PC-3 (cell line): ENCODE data around the gene CFAP46. TPM values are rescaled to one million over a fixed set of nuclear protein-coding genes. Genes with fewer than 3 reads are reported as not detected.

Source experiments
- ATAC-seq: fragments of 200-7000 bp; cut with Tn5 transposase; 2 replicates; pipeline ENCODE4 v1.9.1; 2020; ENCODE audit warnings: mild to moderate bottlenecking, moderate library complexity
- BruUV-seq: library from RNA; stranded (reverse); fragments of 400-500 nt; replicated peaks from 2 replicates; lab custom pipeline; 2021; lab: Mats Ljungman, UMichigan
- CTCF ChIA-PET: fragments of 300-600 bp; sonication (Branson Sonifier 250); formaldehyde crosslinking; loops from one replicate; lab custom pipeline; 2022; ENCODE audit warnings: antibody characterized with exemption; lab: Charles Lee
- POLR2A ChIA-PET: fragments of 300-600 bp; sonication (Branson Sonifier 250); formaldehyde crosslinking; loops from one replicate; lab custom pipeline; 2022; ENCODE audit warnings: antibody characterized with exemption; ENCODE audit not compliant: unreplicated experiment; lab: Charles Lee
- DNase-seq: peaks from one replicate; pipeline ENCODE4 v3.0.0-alpha.2; 2015
- H2AFZ ChIP-seq: fragments of 300-600 bp; sonication (generic); 2 replicates; pipeline ENCODE4 v1.6.0; 2016; ENCODE audit warnings: antibody characterized with exemption, low read length
- H3F3A ChIP-seq: fragments of 300-600 bp; sonication (generic); one replicate; pipeline ENCODE4 v1.6.0; 2017; ENCODE audit warnings: antibody characterized with exemption, low read length, control low read depth, mild to moderate bottlenecking; ENCODE audit not compliant: unreplicated experiment
- H3K27ac ChIP-seq: fragments of 300-600 bp; sonication (generic); 2 replicates; pipeline ENCODE4 v1.5.1; 2016; ENCODE audit warnings: mild to moderate bottlenecking, low read length
- H3K27me3 ChIP-seq: fragments of 300-600 bp; sonication (generic); 2 replicates; pipeline ENCODE4 v1.6.1; 2016; ENCODE audit warnings: low read length, mixed read lengths
- H3K36me3 ChIP-seq: fragments of 300-600 bp; sonication (generic); 2 replicates; pipeline ENCODE4 v1.6.1; 2016; ENCODE audit warnings: low read depth, mixed run types, low read length, mixed read lengths
- H3K4me1 ChIP-seq: fragments of 300-600 bp; sonication (generic); 2 replicates; pipeline ENCODE4 v1.5.1; 2016; ENCODE audit warnings: low read length; ENCODE audit not compliant: insufficient read depth
- H3K4me2 ChIP-seq: fragments of 300-600 bp; sonication (generic); 2 replicates; pipeline ENCODE4 v1.6.0; 2016; ENCODE audit warnings: low read length
- H3K4me3 ChIP-seq: fragments of 300-600 bp; sonication (generic); 2 replicates; pipeline ENCODE4 v1.5.1; 2016; ENCODE audit warnings: mild to moderate bottlenecking, low read length, mixed read lengths
- H3K79me2 ChIP-seq: fragments of 300-600 bp; sonication (generic); 2 replicates; pipeline ENCODE4 v1.6.1; 2017; ENCODE audit warnings: low read length, mixed read lengths
- H3K9ac ChIP-seq: fragments of 300-600 bp; sonication (generic); 2 replicates; pipeline ENCODE4 v1.6.0; 2016; ENCODE audit warnings: mild to moderate bottlenecking, low read length
- H3K9me2 ChIP-seq: fragments of 300-600 bp; sonication (generic); replicated peaks from 2 replicates; pipeline ENCODE4 v1.6.1; 2016; ENCODE audit warnings: mixed run types, low read length, mixed read lengths
- H3K9me3 ChIP-seq: fragments of 300-600 bp; sonication (generic); 2 replicates; pipeline ENCODE4 v1.6.1; 2016; ENCODE audit warnings: low read length, mixed read lengths
- H4K20me1 ChIP-seq: fragments of 300-600 bp; sonication (generic); 2 replicates; pipeline ENCODE4 v1.6.1; 2016; ENCODE audit warnings: low read length, mixed read lengths
- EZH2 ChIP-seq: fragments of 300-600 bp; sonication (generic); IDR thresholded peaks from one replicate; pipeline ENCODE4 v1.6.1; 2017; ENCODE audit warnings: antibody characterized with exemption, mild to moderate bottlenecking, low read length; ENCODE audit not compliant: unreplicated experiment
- EZH2phosphoT487 ChIP-seq: fragments of 300-600 bp; sonication (generic); IDR thresholded peaks from 2 replicates; pipeline ENCODE4 v1.6.1; 2018; ENCODE audit warnings: mild to moderate bottlenecking, antibody characterized with exemption, low read length, borderline replicate concordance
- intact Hi-C: fragments of 100-400 bp; cut with micrococcal nuclease; formaldehyde crosslinking; loops from 2 replicates; pipeline ENCODE4 v1.9.0; 2023
- total RNA-seq: library from RNA; depleted of rRNA; stranded (reverse); fragments of >200 nt; gene quantifications from 2 replicates; pipeline ENCODE4 v1.2.3, GENCODE V29; 2014
- TF ChIP-seq, protein P1 (sequence below): fragments of 300-600 bp; sonication (generic); conservative IDR thresholded peaks from 2 replicates; pipeline ENCODE4 v1.5.1; 2017; ENCODE audit warnings: antibody characterized with exemption, low read depth, mild to moderate bottlenecking, low read length

The CFAP46 gene
- total RNA-seq, 1 experiment from 2014 or later: 0.04 TPM

- Histone ChIP-seq H3K4me2 (no peak overlapping the region), H3F3A (no peaks in the 10 kb centered on the region), H3K9ac (no peak overlapping the region), H4K20me1 (no peaks in the 10 kb centered on the region), H3K36me3 (no peaks in the 10 kb centered on the region), H3K9me3 (no peaks in the 10 kb centered on the region), H3K9me2 (no peaks in the 10 kb centered on the region), H2AFZ (no peak overlapping the region), H3K27ac (no peak overlapping the region), H3K4me3 (no peak overlapping the region), H3K4me1 (no peaks in the 10 kb centered on the region), H3K27me3 (no peaks in the 10 kb centered on the region), H3K79me2 (no peaks in the 10 kb centered on the region)
- intact Hi-C loops: no loop called here
- DNase-seq (no peak), ATAC-seq (no peak)
- no peak for TF ChIP-seq EZH2
- TF ChIP-seq, protein P1, sequence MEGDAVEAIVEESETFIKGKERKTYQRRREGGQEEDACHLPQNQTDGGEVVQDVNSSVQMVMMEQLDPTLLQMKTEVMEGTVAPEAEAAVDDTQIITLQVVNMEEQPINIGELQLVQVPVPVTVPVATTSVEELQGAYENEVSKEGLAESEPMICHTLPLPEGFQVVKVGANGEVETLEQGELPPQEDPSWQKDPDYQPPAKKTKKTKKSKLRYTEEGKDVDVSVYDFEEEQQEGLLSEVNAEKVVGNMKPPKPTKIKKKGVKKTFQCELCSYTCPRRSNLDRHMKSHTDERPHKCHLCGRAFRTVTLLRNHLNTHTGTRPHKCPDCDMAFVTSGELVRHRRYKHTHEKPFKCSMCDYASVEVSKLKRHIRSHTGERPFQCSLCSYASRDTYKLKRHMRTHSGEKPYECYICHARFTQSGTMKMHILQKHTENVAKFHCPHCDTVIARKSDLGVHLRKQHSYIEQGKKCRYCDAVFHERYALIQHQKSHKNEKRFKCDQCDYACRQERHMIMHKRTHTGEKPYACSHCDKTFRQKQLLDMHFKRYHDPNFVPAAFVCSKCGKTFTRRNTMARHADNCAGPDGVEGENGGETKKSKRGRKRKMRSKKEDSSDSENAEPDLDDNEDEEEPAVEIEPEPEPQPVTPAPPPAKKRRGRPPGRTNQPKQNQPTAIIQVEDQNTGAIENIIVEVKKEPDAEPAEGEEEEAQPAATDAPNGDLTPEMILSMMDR: no peak
- no peak for TF ChIP-seq EZH2phosphoT487
- CTCF ChIA-PET: no interaction called here
- POLR2A ChIA-PET: no interaction called here
- BruUV-seq: no TSS peak
These were observed 30.1 kb downstream of the CFAP46 start for GRCh38 chr10:132912225-132912712.

GRCh38 chr10:132911786-132912097, 30.6 kb downstream of the CFAP46 start:
- TF ChIP-seq, protein P1: no peak
- TF ChIP-seq EZH2phosphoT487 (no peak), EZH2 (no peak)
- Histone ChIP-seq H3K9me3 (no peaks in the 10 kb centered on the region), H3K9ac (no peak overlapping the region), H3K9me2 (no peaks in the 10 kb centered on the region), H3K79me2 (no peaks in the 10 kb centered on the region), H3K27ac (no peak overlapping the region), H3K27me3 (no peaks in the 10 kb centered on the region), H3K36me3 (no peaks in the 10 kb centered on the region), H3F3A (no peaks in the 10 kb centered on the region), H3K4me2 (no peak overlapping the region), H3K4me3 (no peak overlapping the region), H4K20me1 (no peaks in the 10 kb centered on the region), H3K4me1 (no peaks in the 10 kb centered on the region), H2AFZ (no peak overlapping the region)
- no peak for ATAC-seq
- BruUV-seq: no TSS peak
- DNase-seq: no peak
- intact Hi-C loops: no loop called here
- POLR2A ChIA-PET: no interaction called here
- CTCF ChIA-PET: no interaction called here

GRCh38 chr10:132910901-132911785, 31.2 kb downstream of the CFAP46 start:
- H3F3A ChIP-seq: no peaks in the 10 kb centered on the region
- CTCF ChIA-PET: no interaction called here

More at GRCh38 chr10:132910901-132911785, 31.2 kb downstream of the CFAP46 start:
- no peaks in the 10 kb centered on the region for H3K79me2 ChIP-seq
- BruUV-seq: no TSS peak
- no peak overlapping the region for H3K9ac ChIP-seq
- no peaks in the 10 kb centered on the region for H3K4me1 ChIP-seq
- H3K27ac ChIP-seq: no peak overlapping the region
- H3K9me3 ChIP-seq: no peaks in the 10 kb centered on the region
- H3K9me2 ChIP-seq: no peaks in the 10 kb centered on the region
- TF ChIP-seq EZH2phosphoT487: no peak
- no peak for TF ChIP-seq EZH2
- TF ChIP-seq, protein P1: no peak
- H3K4me2 ChIP-seq: no peak overlapping the region
- H3K27me3 ChIP-seq: no peaks in the 10 kb centered on the region
- no peak for ATAC-seq
- DNase-seq: no peak
- no peak overlapping the region for H2AFZ ChIP-seq
- no peaks in the 10 kb centered on the region for H3K36me3 ChIP-seq
- no peaks in the 10 kb centered on the region for H4K20me1 ChIP-seq
- no peak overlapping the region for H3K4me3 ChIP-seq
- intact Hi-C loops: no loop called here
- POLR2A ChIA-PET: no interaction called here
